GM12878 (cell line): Measurements from ENCODE around the gene SPRED3. TPM values are rescaled to one million over a fixed set of nuclear protein-coding genes. Genes with fewer than 3 reads are reported as not detected.

Experiments
- ATAC-seq: fragments of 200-7000 bp; cut with Tn5 transposase; 3 replicates; pipeline ENCODE4 v1.9.1; 2020; ENCODE audit warnings: mild to moderate bottlenecking, moderate library complexity
- BruUV-seq: library from RNA; stranded (reverse); fragments of 400-500 nt; replicated peaks from 2 replicates; lab custom pipeline; 2021; lab: Mats Ljungman, UMichigan
- CTCF ChIA-PET: fragments of 300-600 bp; sonication (Branson Sonifier 250); formaldehyde crosslinking; extraction: SDS; loops from one replicate; lab custom pipeline; 2021; ENCODE audit warnings: inconsistent platforms; lab: Yijun Ruan, JAX
- POLR2A ChIA-PET: fragments of 350-600 bp; formaldehyde crosslinking; extraction: SDS; loops from one replicate; lab custom pipeline; 2021; ENCODE audit warnings: inconsistent platforms; lab: Charles Lee
- RAD21 ChIA-PET: fragments of 300-600 bp; sonication (Branson Sonifier 250); formaldehyde crosslinking; loops from one replicate; lab custom pipeline; 2023; ENCODE audit warnings: antibody characterized with exemption; ENCODE audit not compliant: unreplicated experiment; lab: Charles Lee
- SMC1A ChIA-PET: fragments of 300-600 bp; sonication (Branson Sonifier 250); formaldehyde crosslinking; loops from one replicate; lab custom pipeline; 2023; ENCODE audit not compliant: unreplicated experiment, uncharacterized antibody; lab: Charles Lee
- DNase-seq: peaks from one replicate; pipeline ENCODE4 v3.0.0-alpha.2; 2011; ENCODE audit warnings: low read depth, low spot score
- FAIRE-seq: peaks from 3 replicates; lab custom pipeline; 2011; peaks lifted over from hg19 to GRCh38; lab: Jason Lieb, UNC
- H2AFZ ChIP-seq: 2 replicates; pipeline ENCODE4 v1.6.0; 2011; ENCODE audit warnings: low read depth, low read length, control low read depth; ENCODE audit not compliant: control insufficient read depth
- H3K27ac ChIP-seq: 2 replicates; pipeline ENCODE4 v1.5.1; 2011; ENCODE audit warnings: control low read depth; ENCODE audit not compliant: control insufficient read depth, insufficient read depth
- H3K27me3 ChIP-seq, 2 experiments: replicated peaks in 1 of 2; 2 replicates each; pipeline versions ENCODE4 v1.6.0 to v1.6.1; 2011; ENCODE audit warnings: low read length in 1 of 2; ENCODE audit not compliant: control insufficient read depth in 2 of 2, insufficient read depth in 2 of 2
- H3K36me3 ChIP-seq, 2 experiments: 2 replicates each; pipeline ENCODE4 v1.5.1; 2011; ENCODE audit warnings: low read length in 1 of 2; ENCODE audit not compliant: control insufficient read depth in 2 of 2, insufficient read depth in 2 of 2
- H3K4me1 ChIP-seq: 2 replicates; pipeline ENCODE4 v1.6.1; 2011; ENCODE audit warnings: mild to moderate bottlenecking, low read length, moderate library complexity, mixed read lengths; ENCODE audit not compliant: control insufficient read depth, insufficient read depth
- H3K4me2 ChIP-seq: 2 replicates; pipeline ENCODE4 v1.6.0; 2011; ENCODE audit warnings: control low read depth; ENCODE audit not compliant: control insufficient read depth, insufficient read depth
- H3K4me3 ChIP-seq: fragments of 200-600 bp; sonication (generic); 2 replicates; pipeline ENCODE4 v1.5.1; 2016
- H3K79me2 ChIP-seq: 2 replicates; pipeline ENCODE4 v1.6.0; 2011; ENCODE audit warnings: low read length; ENCODE audit not compliant: control insufficient read depth, insufficient read depth
- H3K9ac ChIP-seq: 2 replicates; pipeline ENCODE4 v1.8.0; 2011; ENCODE audit warnings: low read length, control low read depth, mixed read lengths; ENCODE audit not compliant: control insufficient read depth, insufficient read depth
- H3K9me3 ChIP-seq: replicated peaks from 3 replicates; pipeline ENCODE4 v1.5.1; 2011; ENCODE audit warnings: mild to moderate bottlenecking, low read length; ENCODE audit not compliant: control insufficient read depth, insufficient read depth
- H4K20me1 ChIP-seq: 2 replicates; pipeline ENCODE4 v1.6.0; 2011; ENCODE audit not compliant: control insufficient read depth, insufficient read depth
- FOXK2 ChIP-seq: fragments of 450-650 bp; IDR thresholded peaks from 2 replicates; pipeline ENCODE4 v1.6.1; 2017; ENCODE audit warnings: mild to moderate bottlenecking, moderate library complexity
- HCFC1 ChIP-seq: fragments of 150-350 bp; IDR thresholded peaks from 2 replicates; pipeline ENCODE4 v1.6.1; 2014; ENCODE audit warnings: low read length
- IKZF1 ChIP-seq: fragments of 450-650 bp; conservative IDR thresholded peaks from 2 replicates; pipeline ENCODE4 v1.6.1; 2017; ENCODE audit warnings: antibody characterized with exemption, mild to moderate bottlenecking
- KAT2A ChIP-seq: conservative IDR thresholded peaks from 2 replicates; pipeline ENCODE4 v1.6.1; 2011; ENCODE audit warnings: low read depth, low read length; ENCODE audit not compliant: control insufficient read depth
- KDM1A ChIP-seq: fragments of 200-600 bp; sonication (generic); IDR thresholded peaks from 2 replicates; pipeline ENCODE4 v1.6.1; 2016; ENCODE audit warnings: borderline replicate concordance
- MEF2B ChIP-seq: fragments of 450-650 bp; IDR thresholded peaks from 2 replicates; pipeline ENCODE4 v1.6.1; 2018; ENCODE audit warnings: mild to moderate bottlenecking, moderate library complexity; ENCODE audit not compliant: partially characterized antibody, poor library complexity, severe bottlenecking
- NBN ChIP-seq: fragments of 450-650 bp; IDR thresholded peaks from 2 replicates; pipeline ENCODE4 v1.6.1; 2016
- TCF3 ChIP-seq: IDR thresholded peaks from 2 replicates; pipeline ENCODE4 v1.6.1; 2012; ENCODE audit warnings: low read depth, mild to moderate bottlenecking, low read length, borderline replicate concordance; ENCODE audit not compliant: insufficient read depth
- WRNIP1 ChIP-seq: IDR thresholded peaks from 2 replicates; pipeline ENCODE4 v1.6.1; 2011; ENCODE audit warnings: low read depth, low read length, improper control_type of control experiment, borderline replicate concordance
- ZBTB33 ChIP-seq: fragments of 450-650 bp; IDR thresholded peaks from 2 replicates; pipeline ENCODE4 v1.6.1; 2017; ENCODE audit warnings: mild to moderate bottlenecking
- WGBS: methylation state at CpG from one replicate; pipeline ENCODE4 v1.1.6; 2016; ENCODE audit warnings: low lambda C conversion rate; ENCODE audit not compliant: insufficient replicate concordance, insufficient coverage; ENCODE audit errors: missing lambda C conversion rate; 5-methylcytosine and 5-hydroxymethylcytosine counted together
- in situ Hi-C: fragments of 300-500 bp; cut with MboI; formaldehyde crosslinking; loops from 9 replicates; pipeline ENCODE4 v1.14.3; 2018; ENCODE audit warnings: mixed read lengths
- intact Hi-C: fragments of 100-400 bp; cut with micrococcal nuclease; formaldehyde crosslinking; loops from one replicate; pipeline ENCODE4 v1.14.2; 2022; ENCODE audit not compliant: unreplicated experiment
- polyA plus RNA-seq, 11 experiments: library from polyadenylated mRNA; depleted of rRNA in 4 of 11; unstranded in 6 of 11; stranded (reverse) in 5 of 11; fragments of >200 nt; fragmentation: Nextera tagmentation in 4 of 11; fragmentation: Illumina TruSeq in 1 of 11; extraction: Ambion mirVana in 4 of 11; extraction: Trizol in 1 of 11; gene quantifications; 1 replicate in 1 of 11; 2 replicates in 10 of 11; pipeline versions ENCODE4 v1.2.1 to v1.2.3, GENCODE V29; 2011 to 2016; ENCODE audit warnings: inconsistent platforms in 2 of 11, missing spikeins in 2 of 11, low read depth in 1 of 11
- total RNA-seq, 4 experiments: library from RNA; depleted of rRNA in 3 of 4; stranded (reverse); fragments of >200 nt in 3 of 4; fragmentation: Illumina TruSeq in 1 of 4; extraction: Trizol in 1 of 4; gene quantifications; 2 replicates each; pipeline versions ENCODE4 v1.2.1 to v1.2.3, GENCODE V29; 2013 to 2021
- TF ChIP-seq, protein P1 (sequence below): IDR thresholded peaks from 2 replicates; pipeline ENCODE4 v1.6.1; 2012; ENCODE audit warnings: improper control_type of control experiment, low read depth, low read length; ENCODE audit not compliant: insufficient replicate concordance

The SPRED3 gene
- total and polyA plus RNA-seq, 10 of the 15 experiments (the other 5 are each of a cell fraction or from before 2014, with no cell fraction given): 0.09 to 1.5 (median 0.31) TPM; not detected in 2

GRCh38 chr19:38346837-38347236 lies 41.7 kb upstream of the SPRED3 start:
- CTCF ChIA-PET: no interaction called here
- H4K20me1 ChIP-seq: no peaks in the 10 kb centered on the region
- TF ChIP-seq WRNIP1: no peak
- TF ChIP-seq, protein P1, sequence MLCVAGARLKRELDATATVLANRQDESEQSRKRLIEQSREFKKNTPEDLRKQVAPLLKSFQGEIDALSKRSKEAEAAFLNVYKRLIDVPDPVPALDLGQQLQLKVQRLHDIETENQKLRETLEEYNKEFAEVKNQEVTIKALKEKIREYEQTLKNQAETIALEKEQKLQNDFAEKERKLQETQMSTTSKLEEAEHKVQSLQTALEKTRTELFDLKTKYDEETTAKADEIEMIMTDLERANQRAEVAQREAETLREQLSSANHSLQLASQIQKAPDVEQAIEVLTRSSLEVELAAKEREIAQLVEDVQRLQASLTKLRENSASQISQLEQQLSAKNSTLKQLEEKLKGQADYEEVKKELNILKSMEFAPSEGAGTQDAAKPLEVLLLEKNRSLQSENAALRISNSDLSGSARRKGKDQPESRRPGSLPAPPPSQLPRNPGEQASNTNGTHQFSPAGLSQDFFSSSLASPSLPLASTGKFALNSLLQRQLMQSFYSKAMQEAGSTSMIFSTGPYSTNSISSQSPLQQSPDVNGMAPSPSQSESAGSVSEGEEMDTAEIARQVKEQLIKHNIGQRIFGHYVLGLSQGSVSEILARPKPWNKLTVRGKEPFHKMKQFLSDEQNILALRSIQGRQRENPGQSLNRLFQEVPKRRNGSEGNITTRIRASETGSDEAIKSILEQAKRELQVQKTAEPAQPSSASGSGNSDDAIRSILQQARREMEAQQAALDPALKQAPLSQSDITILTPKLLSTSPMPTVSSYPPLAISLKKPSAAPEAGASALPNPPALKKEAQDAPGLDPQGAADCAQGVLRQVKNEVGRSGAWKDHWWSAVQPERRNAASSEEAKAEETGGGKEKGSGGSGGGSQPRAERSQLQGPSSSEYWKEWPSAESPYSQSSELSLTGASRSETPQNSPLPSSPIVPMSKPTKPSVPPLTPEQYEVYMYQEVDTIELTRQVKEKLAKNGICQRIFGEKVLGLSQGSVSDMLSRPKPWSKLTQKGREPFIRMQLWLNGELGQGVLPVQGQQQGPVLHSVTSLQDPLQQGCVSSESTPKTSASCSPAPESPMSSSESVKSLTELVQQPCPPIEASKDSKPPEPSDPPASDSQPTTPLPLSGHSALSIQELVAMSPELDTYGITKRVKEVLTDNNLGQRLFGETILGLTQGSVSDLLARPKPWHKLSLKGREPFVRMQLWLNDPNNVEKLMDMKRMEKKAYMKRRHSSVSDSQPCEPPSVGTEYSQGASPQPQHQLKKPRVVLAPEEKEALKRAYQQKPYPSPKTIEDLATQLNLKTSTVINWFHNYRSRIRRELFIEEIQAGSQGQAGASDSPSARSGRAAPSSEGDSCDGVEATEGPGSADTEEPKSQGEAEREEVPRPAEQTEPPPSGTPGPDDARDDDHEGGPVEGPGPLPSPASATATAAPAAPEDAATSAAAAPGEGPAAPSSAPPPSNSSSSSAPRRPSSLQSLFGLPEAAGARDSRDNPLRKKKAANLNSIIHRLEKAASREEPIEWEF: no peak
- no peak for TF ChIP-seq HCFC1
- TF ChIP-seq KDM1A: no peak
- no peak for TF ChIP-seq MEF2B
- no peak for TF ChIP-seq FOXK2
- no peak for TF ChIP-seq TCF3
- TF ChIP-seq ZBTB33: no peak
- TF ChIP-seq KAT2A: no peak
- no peak for TF ChIP-seq NBN
- TF ChIP-seq IKZF1: no peak
- TF ChIP-seq, all 136 proteins: peak for 0
- ATAC-seq (no peak), FAIRE-seq (no peak), DNase-seq (no peak)
- no peaks in the 10 kb centered on the region for H3K36me3 ChIP-seq
- no peak overlapping the region for H3K4me2 ChIP-seq
- no TSS peak for BruUV-seq
- H3K79me2 ChIP-seq: no peaks in the 10 kb centered on the region
- no peak overlapping the region for H2AFZ ChIP-seq
- intact Hi-C loops (no loop called here), in situ Hi-C loops (no loop called here)
- no peak overlapping the region for H3K4me3 ChIP-seq
- H3K27me3 ChIP-seq: no peaks in the 10 kb centered on the region
- H3K4me1 ChIP-seq: no peaks in the 10 kb centered on the region
- no peak overlapping the region for H3K9ac ChIP-seq
- RAD21 ChIA-PET: no interaction called here
- SMC1A ChIA-PET: no interaction called here
- no peaks in the 10 kb centered on the region for H3K9me3 ChIP-seq
- WGBS: 61% methylated on average over 4 of the region's 4 CpGs
- POLR2A ChIA-PET: interaction anchor here (0.6 kb wide), 1 partner anchor 11 kb away, joined by 3 read pairs; no protein-coding TSS in a partner anchor
- no peak overlapping the region for H3K27ac ChIP-seq
